GM21360 (cell line): ENCODE measurements around the gene CTAG2.
"Not testable (repeated sequence)": the region's sequence is repeated elsewhere in the genome, so short reads cannot be mapped to it uniquely, and the experiment has no call there.

ENCODE experiments used
- ATAC-seq: cut with Tn5 transposase; IDR thresholded peaks from one replicate; pipeline ENCODE4 v1.9.1; 2021; ENCODE audit warnings: mild to moderate bottlenecking, moderate library complexity; ENCODE audit not compliant: unreplicated experiment

The CTAG2 gene

GRCh38 chrX:154649503-154650220 is 3.7 kb downstream of the CTAG2 start:
- no peak for ATAC-seq

- no peak for ATAC-seq
Measured at GRCh38 chrX:154648931-154649330, 4.4 kb downstream of the CTAG2 start.

DNA sequence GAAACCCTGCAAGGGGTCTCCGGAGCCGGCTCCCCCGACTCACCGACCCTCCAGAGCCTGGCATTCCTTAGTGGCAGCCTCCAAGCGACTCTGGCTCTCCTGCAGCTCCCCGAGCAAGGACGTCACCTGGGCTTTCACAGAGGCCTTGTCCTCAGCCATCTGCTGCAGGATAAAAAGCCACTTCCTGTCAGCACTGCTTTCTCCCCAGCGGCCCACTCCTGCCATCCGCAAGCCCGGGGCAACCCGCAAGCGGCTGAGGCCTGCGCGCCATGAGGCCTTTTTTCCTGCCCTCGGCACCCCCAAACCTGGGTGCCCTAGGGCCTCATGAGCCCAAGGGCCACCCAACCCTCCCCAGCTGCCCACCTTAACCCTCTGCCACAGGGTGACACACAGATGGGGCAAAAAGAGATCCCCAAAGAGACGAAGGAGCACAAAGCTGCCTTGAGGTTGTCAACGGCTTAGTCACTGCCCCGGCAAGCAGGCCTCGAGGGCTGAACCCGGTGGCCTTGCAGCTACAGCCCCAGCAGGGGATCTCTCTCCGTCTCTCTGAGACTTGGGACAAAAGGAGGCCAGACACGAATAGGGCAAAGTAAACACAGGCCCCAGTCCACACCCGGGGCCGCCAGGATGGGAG is 7.5 kb downstream of the CTAG2 start:
- not testable (repeated sequence) for ATAC-seq

GRCh38 chrX:154643708-154644107 is 9.7 kb downstream of the CTAG2 start:
- ATAC-seq = not testable (repeated sequence)

DNA sequence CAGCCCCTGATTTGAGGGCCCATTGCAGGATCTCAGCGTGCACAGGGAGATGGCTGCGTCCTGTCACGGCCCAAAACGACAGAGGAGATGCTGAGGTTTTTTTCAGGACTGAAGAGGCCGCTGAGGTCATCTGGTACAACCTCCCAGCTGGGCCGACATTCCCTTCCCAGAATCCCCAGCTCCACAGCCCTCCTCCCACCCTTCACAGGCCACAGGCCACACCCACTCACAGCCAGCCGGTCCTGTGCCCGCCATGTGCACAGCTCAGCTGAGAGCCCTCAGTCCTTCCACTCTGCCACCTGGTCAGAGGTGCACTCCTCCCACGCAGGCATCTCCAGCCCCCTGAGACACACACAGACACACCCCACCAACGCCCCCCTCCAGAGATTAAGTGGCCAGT is 11.6 kb downstream of the CTAG2 start:
- ATAC-seq = not testable (repeated sequence)

DNA sequence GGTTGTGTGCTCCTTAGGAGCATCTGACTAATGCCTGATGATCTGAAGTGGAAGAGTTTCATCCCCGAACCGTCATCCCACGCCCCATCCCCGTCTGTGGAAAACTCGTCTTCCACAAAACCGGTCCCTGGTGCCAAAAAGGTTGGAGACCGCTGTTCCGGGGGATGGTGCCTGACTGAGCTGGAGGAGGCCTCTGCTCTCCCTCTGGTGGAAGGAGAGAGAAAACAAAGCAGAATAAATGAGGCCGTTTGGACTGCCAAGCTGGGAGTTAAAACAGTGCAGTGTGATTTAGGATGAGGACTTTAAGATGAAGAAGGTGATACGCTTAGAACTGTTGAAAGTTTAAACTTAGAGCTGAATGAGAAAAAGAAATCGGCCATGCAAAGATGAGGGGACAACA is 19.7 kb downstream of the CTAG2 start:
- ATAC-seq = not testable (repeated sequence)

- not testable (repeated sequence) for ATAC-seq
Measured at GRCh38 chrX:154630949-154631348, 22.4 kb downstream of the CTAG2 start.

GRCh38 chrX:154628960-154629359 is 24.4 kb downstream of the CTAG2 start:
- ATAC-seq = not testable (repeated sequence)

DNA sequence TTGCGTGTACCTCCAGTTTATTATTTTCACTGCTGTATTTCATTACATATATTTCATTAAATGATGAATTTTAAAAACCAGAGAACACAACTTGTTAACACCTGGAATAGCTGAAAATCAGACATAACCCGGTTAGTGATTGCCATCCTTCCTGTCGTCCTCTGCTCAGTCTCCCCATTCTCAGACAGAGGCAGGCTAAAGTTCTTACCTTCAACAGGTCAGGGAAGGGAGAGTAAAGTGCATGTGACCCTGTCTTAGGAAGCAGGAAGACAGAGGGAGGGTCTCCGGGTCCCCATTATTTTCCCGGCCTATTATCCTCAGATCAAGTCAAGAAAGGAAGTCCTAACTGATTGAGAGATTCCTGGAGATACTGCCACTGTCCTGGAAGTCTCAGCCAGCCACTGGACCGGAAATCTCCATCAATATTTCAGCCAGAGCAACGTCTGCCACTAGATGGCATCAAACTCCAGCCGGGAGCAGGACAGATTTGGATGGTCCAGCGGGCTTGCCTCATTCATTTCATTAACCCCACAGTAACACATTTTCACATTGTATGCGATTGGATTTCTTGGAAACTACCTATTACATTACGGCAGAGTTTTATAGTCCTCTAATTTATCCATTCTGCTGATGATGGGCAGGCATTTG is 32.5 kb downstream of the CTAG2 start:
- ATAC-seq = not testable (repeated sequence)

DNA sequence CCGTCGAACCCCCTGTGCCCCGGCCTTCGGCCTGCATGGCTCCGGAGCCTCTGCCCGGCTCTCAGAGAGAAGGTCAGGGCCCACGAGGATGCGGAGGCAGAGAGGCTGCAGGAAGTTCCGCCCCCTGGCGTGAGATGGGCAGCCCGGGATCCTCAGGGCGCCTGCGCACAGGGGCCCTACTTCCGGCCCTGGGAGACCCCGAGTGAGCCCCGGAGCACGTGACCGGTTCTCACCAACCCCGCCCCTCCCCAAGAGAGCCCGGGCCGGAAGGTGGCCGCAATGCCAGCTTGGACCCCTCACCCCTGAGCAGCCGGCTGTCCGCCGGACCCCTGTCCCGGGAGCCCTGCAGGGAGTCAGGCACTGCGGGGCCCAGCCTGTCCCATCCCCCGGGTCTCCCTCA is 34.2 kb downstream of the CTAG2 start, which contains the start of gene CTAG1B:
Gene CTAG1B (minus strand): TSS at position 101 of the 400 bp plus-strand sequence. CDS start 64 bp downstream, at position 37.
- ATAC-seq = not testable (repeated sequence)

GRCh38 chrX:154613586-154613985 is 39.8 kb downstream of the CTAG2 start:
- not testable (repeated sequence) for ATAC-seq

- not testable (repeated sequence) for ATAC-seq
Measured at GRCh38 chrX:154611146-154611545, 42.2 kb downstream of the CTAG2 start.

DNA sequence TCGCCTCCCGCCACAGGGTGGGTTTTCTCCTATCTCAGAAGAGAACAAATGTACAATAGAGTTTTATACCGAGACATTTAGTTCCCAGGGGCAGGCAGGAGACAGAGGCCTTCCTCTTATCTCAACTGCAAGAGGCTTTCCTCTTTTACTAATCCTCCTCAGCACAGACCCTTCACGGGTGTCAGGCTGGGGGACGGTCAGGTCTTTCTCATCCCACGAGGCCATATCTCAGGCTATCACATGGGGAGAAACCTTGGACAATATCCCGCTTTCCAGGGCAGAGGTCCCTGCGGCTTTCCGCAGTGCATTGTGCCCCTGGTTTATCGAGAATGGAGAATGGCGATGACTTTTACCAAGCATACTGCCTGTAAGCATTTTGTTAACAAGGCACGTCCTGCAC is 44.6 kb downstream of the CTAG2 start:
- ATAC-seq = not testable (repeated sequence)

- ATAC-seq = not testable (repeated sequence)
Measured at GRCh38 chrX:154607976-154608375, 45.4 kb downstream of the CTAG2 start.

DNA sequence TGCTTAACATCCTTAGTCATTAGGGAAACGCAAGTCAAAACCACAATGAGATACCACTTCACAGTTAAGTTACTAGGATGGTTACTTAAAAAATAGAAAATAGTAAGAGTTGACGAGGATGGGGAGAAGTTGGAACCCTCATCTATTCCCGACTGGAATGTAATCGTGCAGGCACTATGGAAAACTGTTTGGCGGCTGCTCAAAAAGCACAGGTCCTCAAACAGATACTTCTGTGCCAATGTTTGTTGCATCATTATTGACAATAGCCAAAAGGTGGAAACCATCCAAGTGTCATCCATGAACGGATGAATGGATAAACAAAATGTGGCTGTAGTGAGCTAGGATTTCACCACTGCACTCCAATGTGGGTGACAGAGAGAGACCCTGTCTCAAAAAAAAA is 46.0 kb downstream of the CTAG2 start:
- no peak for ATAC-seq

GRCh38 chrX:154605566-154605965 is 47.8 kb downstream of the CTAG2 start:
- no peak for ATAC-seq

DNA sequence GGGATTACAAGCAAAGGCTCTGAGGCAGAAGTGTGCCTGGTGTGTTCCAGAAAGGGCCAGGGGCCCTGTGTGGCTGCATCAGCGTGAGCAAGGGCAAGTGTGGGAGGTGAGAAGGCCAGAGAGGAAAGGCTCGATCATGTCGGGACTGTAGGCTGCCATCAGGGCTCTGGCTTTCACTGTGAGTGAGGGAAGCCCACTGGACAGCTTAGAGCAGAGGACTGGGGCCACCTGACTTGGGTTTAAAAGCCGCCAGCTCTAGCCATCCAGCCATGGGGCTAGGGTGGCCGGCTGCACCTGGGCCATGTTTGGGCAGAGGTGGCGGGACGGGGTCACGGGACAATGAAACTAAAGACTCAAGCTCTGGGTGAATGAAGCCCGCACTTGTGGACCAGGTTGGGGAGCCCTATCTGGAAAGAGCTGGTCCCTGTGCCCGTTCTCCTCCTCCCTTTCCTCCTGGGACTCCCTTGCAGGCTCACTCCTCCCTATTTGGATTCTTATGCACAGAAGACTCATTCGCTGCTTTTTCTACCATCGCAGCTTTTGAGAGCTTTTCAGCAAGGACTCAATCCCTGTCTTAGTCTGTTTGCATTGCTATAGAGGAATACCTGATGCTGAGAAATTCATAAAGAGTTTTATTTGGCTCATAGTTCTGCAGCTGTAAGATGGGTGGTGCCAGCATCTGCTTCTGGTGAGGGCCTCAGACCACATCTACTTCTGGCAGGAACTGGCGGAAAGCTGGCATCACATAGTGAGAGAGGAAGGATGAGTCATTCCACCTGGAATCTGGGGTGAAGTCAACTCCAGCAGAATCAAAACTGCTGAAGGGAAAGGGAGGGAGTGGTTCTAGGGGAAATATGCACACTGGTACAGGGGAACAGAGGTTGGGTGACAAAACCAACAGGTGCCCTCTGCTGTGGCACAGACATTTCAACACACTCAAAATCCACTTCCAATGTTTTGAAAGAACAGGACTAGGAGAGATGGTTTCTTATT is 49.6 kb downstream of the CTAG2 start:
- ATAC-seq = no peak

DNA sequence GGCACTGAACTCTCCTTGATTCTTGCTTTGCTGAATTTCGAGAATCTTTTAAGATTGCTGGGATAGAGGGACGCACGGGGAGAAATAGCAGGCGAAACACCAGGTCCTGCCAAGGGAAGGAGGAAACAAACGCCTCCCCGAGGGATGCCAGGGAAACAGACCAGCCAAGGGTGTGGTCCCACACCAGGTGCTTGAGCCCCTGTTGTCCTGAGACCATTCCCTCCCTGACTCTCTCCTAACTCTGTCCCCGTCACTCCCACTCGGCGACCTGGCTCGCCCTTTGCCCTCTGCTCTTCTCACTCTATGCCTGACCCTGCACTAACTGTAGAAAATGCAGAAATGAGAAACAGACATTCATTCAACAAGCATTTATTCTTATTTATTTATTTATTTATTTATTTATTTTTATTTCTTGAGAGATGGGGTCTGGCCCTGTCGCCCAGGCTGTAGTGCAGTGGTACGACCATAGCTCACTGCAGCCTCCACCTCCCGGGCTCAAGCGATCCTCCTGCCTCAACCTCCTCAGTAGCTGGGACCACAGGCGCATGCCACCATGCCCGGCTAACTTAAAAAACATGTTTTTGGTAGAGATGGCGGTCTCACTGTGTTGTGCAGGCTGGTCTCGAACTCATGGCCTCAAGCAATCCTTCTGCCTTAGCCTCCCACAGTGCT is 50.5 kb downstream of the CTAG2 start:
- ATAC-seq = no peak

DNA sequence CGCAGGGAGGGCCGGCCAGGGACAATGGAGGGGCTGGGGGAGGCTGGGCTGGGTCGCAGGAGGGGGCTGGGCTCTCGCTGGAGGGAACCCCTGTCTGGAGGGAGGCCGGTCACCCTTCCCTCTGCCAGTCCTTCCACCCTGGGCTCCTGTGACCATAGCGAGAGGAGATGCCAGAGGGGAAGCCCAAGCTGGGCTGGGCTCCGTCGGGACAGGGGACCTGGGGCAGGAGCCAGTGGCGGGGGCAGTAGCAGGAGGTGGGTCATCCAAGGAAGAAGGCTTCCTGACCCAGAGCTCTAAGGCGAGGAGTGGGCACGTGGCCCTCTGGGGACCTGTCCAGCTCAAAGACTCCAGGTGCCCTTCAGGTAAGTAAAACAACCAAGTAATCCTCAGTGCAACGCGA is 51.2 kb downstream of the CTAG2 start:
- ATAC-seq = no peak
